Tibial artery (tissue), 4 donors: ENCODE data around the gene SLC18A3.

Experiments
- DNase-seq, 2 donors: peaks; one replicate each; pipeline ENCODE4 v3.0.0-alpha.2; 2019
- H3K27ac ChIP-seq, 2 donors: fragments of 200-600 bp; sonication (generic) in 1 of 2; 1 replicate in 1 of 2; 2 replicates in 1 of 2; pipeline ENCODE4 v1.5.1; 2018 to 2019; ENCODE audit warnings: mild to moderate bottlenecking in 1 of 2
- H3K27me3 ChIP-seq, 2 donors: fragments of 200-600 bp; sonication (generic) in 1 of 2; one replicate each; pipeline versions ENCODE4 v1.5.1 to v1.6.0; 2016 to 2019
- H3K36me3 ChIP-seq, 3 donors: fragments of 200-600 bp; sonication (generic) in 2 of 3; one replicate each; pipeline ENCODE4 v1.5.1; 2016 to 2019; ENCODE audit warnings: mild to moderate bottlenecking in 2 of 3
- H3K4me1 ChIP-seq, 4 donors: fragments of 200-600 bp; sonication (generic) in 2 of 4; 1 replicate in 3 of 4; 2 replicates in 1 of 4; pipeline ENCODE4 v1.5.1; 2016 to 2019
- H3K4me3 ChIP-seq, 2 donors: fragments of 200-600 bp; sonication (generic) in 1 of 2; 1 replicate in 1 of 2; 2 replicates in 1 of 2; pipeline ENCODE4 v1.5.1; 2018 to 2019; ENCODE audit warnings: mild to moderate bottlenecking in 2 of 2
- H3K9me3 ChIP-seq, 3 donors: fragments of 200-600 bp; sonication (generic) in 1 of 3; one replicate each; pipeline ENCODE4 v1.5.1; 2016 to 2019
- CTCF ChIP-seq, 2 experiments: fragments of 200-600 bp in 1 of 2; fragments of 450-650 bp in 1 of 2; IDR thresholded peaks; one replicate each; pipeline ENCODE4 v1.5.1; 2017 to 2019; ENCODE audit warnings: antibody characterized with exemption in 2 of 2, mild to moderate bottlenecking in 1 of 2, moderate library complexity in 1 of 2
- intact Hi-C: fragments of 100-400 bp; cut with DNase I; formaldehyde crosslinking; loops from one replicate; pipeline ENCODE4 v1.15.0; 2023; ENCODE audit warnings: low total_unique reads

The SLC18A3 gene

GRCh38 chr10:49609283-49610113 is 612 bp upstream of the SLC18A3 start:
- H3K4me3 ChIP-seq = peak overlapping the region in 1 of 2 donors; percentile 32
- H3K27ac ChIP-seq = no peak overlapping the region
- intact Hi-C loops = no loop called here
- peaks cover 0 to 47% (median 34%) of the 10 kb centered on the region in 4 donors for H3K4me1 ChIP-seq
- no peak for TF ChIP-seq CTCF (IDR thresholded peaks at IDR 0.05)
- peaks cover 0 to 93% of the 10 kb centered on the region in 2 donors for H3K27me3 ChIP-seq
- H3K9me3 ChIP-seq = no peaks in the 10 kb centered on the region
- DNase-seq = peak in 1 of 2 donors; percentile 46
- H3K36me3 ChIP-seq = no peaks in the 10 kb centered on the region

GRCh38 chr10:49610458-49611165 is 502 bp downstream of the SLC18A3 start:
- H3K4me3 ChIP-seq = peak overlapping the region in 1 of 2 donors; percentile 32

GRCh38 chr10:49611166-49611815 is 1.2 kb downstream of the SLC18A3 start:
- no peak overlapping the region for H3K27ac ChIP-seq
- intact Hi-C loops = no loop called here
- no peak overlapping the region for H3K4me3 ChIP-seq
- DNase-seq = peak in 1 of 2 donors; percentile 63
- no peak for TF ChIP-seq CTCF (IDR thresholded peaks at IDR 0.05)
- H3K9me3 ChIP-seq = no peaks in the 10 kb centered on the region
- peaks cover 0 to 97% of the 10 kb centered on the region in 2 donors for H3K27me3 ChIP-seq
- H3K4me1 ChIP-seq = peaks cover 0 to 48% (median 35%) of the 10 kb centered on the region in 4 donors
- H3K36me3 ChIP-seq = no peaks in the 10 kb centered on the region

More at GRCh38 chr10:49610458-49611165, 502 bp downstream of the SLC18A3 start:
- TF ChIP-seq CTCF (IDR thresholded peaks at IDR 0.05) = no peak
- intact Hi-C loops = no loop called here
- Histone ChIP-seq H3K27me3 (peaks cover 0 to 96% of the 10 kb centered on the region in 2 donors), H3K27ac (no peak overlapping the region), H3K9me3 (no peaks in the 10 kb centered on the region), H3K4me1 (peaks cover 0 to 48% (median 35%) of the 10 kb centered on the region in 4 donors), H3K36me3 (no peaks in the 10 kb centered on the region)
- DNase-seq = peak in 1 of 2 donors; percentile 46

- H3K27me3 ChIP-seq = peaks cover 0 to 100% of the 10 kb centered on the region in 2 donors
- no peak for TF ChIP-seq CTCF (IDR thresholded peaks at IDR 0.05)
- no peak overlapping the region for H3K27ac ChIP-seq
- no peak overlapping the region for H3K4me3 ChIP-seq
- no peaks in the 10 kb centered on the region for H3K36me3 ChIP-seq
- no peaks in the 10 kb centered on the region for H3K9me3 ChIP-seq
- peaks cover 0 to 48% (median 35%) of the 10 kb centered on the region in 4 donors for H3K4me1 ChIP-seq
- intact Hi-C loops = no loop called here
- DNase-seq = peak in 1 of 2 donors; percentile 39
Measured at GRCh38 chr10:49611816-49612512, 1.9 kb downstream of the SLC18A3 start.
